Measurements from ENCODE around the gene OCA2.
"Not testable (repeated sequence)": the region's sequence is repeated elsewhere in the genome, so short reads cannot be mapped to it uniquely, and the experiment has no call there.

Gene OCA2

GRCh38 chr15:28127036-28127435 lies 27.9 kb upstream of the OCA2 start:
- H3K9ac ChIP-seq (ENCODE audit: low read depth, low read length) = no peak overlapping the region
- H3K36me3 ChIP-seq (ENCODE audit: insufficient read depth, low read length) = peaks cover 1% of the 10 kb centered on the region; the same call in 1 of the 2 replicates
- H3K4me1 ChIP-seq (ENCODE audit: insufficient read depth, low read length) = no peaks in the 10 kb centered on the region
- no peaks in the 10 kb centered on the region for H3K9me3 ChIP-seq (ENCODE audit: control insufficient read depth, insufficient read depth, low read length)

GRCh38 chr15:28125673-28126651 lies 26.8 kb upstream of the OCA2 start:
- no peaks in the 10 kb centered on the region for H3K9me3 ChIP-seq (ENCODE audit: control insufficient read depth, insufficient read depth, low read length)
- no peaks in the 10 kb centered on the region for H3K4me1 ChIP-seq (ENCODE audit: insufficient read depth, low read length)
- no peak overlapping the region for H3K9ac ChIP-seq (ENCODE audit: low read depth, low read length)
- H3K36me3 ChIP-seq (ENCODE audit: insufficient read depth, low read length) = no peaks in the 10 kb centered on the region

- H3K9ac ChIP-seq (ENCODE audit: low read depth, low read length) = no peak overlapping the region
- H3K36me3 ChIP-seq (ENCODE audit: insufficient read depth, low read length) = no peaks in the 10 kb centered on the region; the same call in 1 of the 2 replicates
- no peaks in the 10 kb centered on the region for H3K4me1 ChIP-seq (ENCODE audit: insufficient read depth, low read length)
- no peaks in the 10 kb centered on the region for H3K9me3 ChIP-seq (ENCODE audit: control insufficient read depth, insufficient read depth, low read length)
Observed at GRCh38 chr15:28124841-28125240, 25.7 kb upstream of the OCA2 start.

- Histone ChIP-seq H3K4me1 (ENCODE audit: insufficient read depth, low read length) (no peaks in the 10 kb centered on the region), H3K9me3 (ENCODE audit: control insufficient read depth, insufficient read depth, low read length) (no peaks in the 10 kb centered on the region), H3K9ac (ENCODE audit: low read depth, low read length) (no peak overlapping the region), H3K36me3 (ENCODE audit: insufficient read depth, low read length) (no peaks in the 10 kb centered on the region; the same call in 1 of the 2 replicates)
Observed at GRCh38 chr15:28123408-28124023, 24.4 kb upstream of the OCA2 start.

GRCh38 chr15:28122038-28122949 lies 23.2 kb upstream of the OCA2 start:
- Histone ChIP-seq H3K36me3 (ENCODE audit: insufficient read depth, low read length) (no peaks in the 10 kb centered on the region; the same call in 1 of the 2 replicates), H3K9ac (ENCODE audit: low read depth, low read length) (no peak overlapping the region), H3K9me3 (ENCODE audit: control insufficient read depth, insufficient read depth, low read length) (no peaks in the 10 kb centered on the region), H3K4me1 (ENCODE audit: insufficient read depth, low read length) (no peaks in the 10 kb centered on the region)

GRCh38 chr15:28121577-28121976 lies 22.5 kb upstream of the OCA2 start:
- H3K9ac ChIP-seq (ENCODE audit: low read depth, low read length); H3K4me1 ChIP-seq (ENCODE audit: insufficient read depth, low read length); H3K36me3 ChIP-seq (ENCODE audit: insufficient read depth, low read length); H3K9me3 ChIP-seq (ENCODE audit: control insufficient read depth, insufficient read depth, low read length): not testable (repeated sequence)

- no peak overlapping the region for H3K9ac ChIP-seq (ENCODE audit: low read depth, low read length)
- no peaks in the 10 kb centered on the region for H3K4me1 ChIP-seq (ENCODE audit: insufficient read depth, low read length)
- H3K36me3 ChIP-seq (ENCODE audit: insufficient read depth, low read length) = no peaks in the 10 kb centered on the region; the same call in none of the 2 replicates
- H3K9me3 ChIP-seq (ENCODE audit: control insufficient read depth, insufficient read depth, low read length) = no peaks in the 10 kb centered on the region
Observed at GRCh38 chr15:28120359-28120640, 21.2 kb upstream of the OCA2 start.

GRCh38 chr15:28118531-28118930 lies 19.4 kb upstream of the OCA2 start:
- H3K9ac ChIP-seq (ENCODE audit: low read depth, low read length) = no peak overlapping the region
- no peaks in the 10 kb centered on the region for H3K4me1 ChIP-seq (ENCODE audit: insufficient read depth, low read length)
- no peaks in the 10 kb centered on the region for H3K9me3 ChIP-seq (ENCODE audit: control insufficient read depth, insufficient read depth, low read length)
- H3K36me3 ChIP-seq (ENCODE audit: insufficient read depth, low read length) = peaks cover 6% of the 10 kb centered on the region

- H3K36me3 ChIP-seq (ENCODE audit: insufficient read depth, low read length) = peaks cover 6% of the 10 kb centered on the region
- no peak overlapping the region for H3K9ac ChIP-seq (ENCODE audit: low read depth, low read length)
- H3K4me1 ChIP-seq (ENCODE audit: insufficient read depth, low read length) = no peaks in the 10 kb centered on the region
- H3K9me3 ChIP-seq (ENCODE audit: control insufficient read depth, insufficient read depth, low read length) = no peaks in the 10 kb centered on the region
Observed at GRCh38 chr15:28118083-28118482, 19.0 kb upstream of the OCA2 start.

GRCh38 chr15:28117432-28117990 lies 18.4 kb upstream of the OCA2 start:
- Histone ChIP-seq H3K36me3 (ENCODE audit: insufficient read depth, low read length) (peaks cover 6% of the 10 kb centered on the region), H3K9ac (ENCODE audit: low read depth, low read length) (no peak overlapping the region), H3K9me3 (ENCODE audit: control insufficient read depth, insufficient read depth, low read length) (no peaks in the 10 kb centered on the region), H3K4me1 (ENCODE audit: insufficient read depth, low read length) (no peaks in the 10 kb centered on the region)

- Histone ChIP-seq H3K4me1 (ENCODE audit: insufficient read depth, low read length) (no peaks in the 10 kb centered on the region), H3K9me3 (ENCODE audit: control insufficient read depth, insufficient read depth, low read length) (no peaks in the 10 kb centered on the region), H3K9ac (ENCODE audit: low read depth, low read length) (no peak overlapping the region), H3K36me3 (ENCODE audit: insufficient read depth, low read length) (peaks cover 8% of the 10 kb centered on the region)
Observed at GRCh38 chr15:28116521-28117431, 17.7 kb upstream of the OCA2 start.

- Histone ChIP-seq H3K4me1 (ENCODE audit: insufficient read depth, low read length) (no peaks in the 10 kb centered on the region), H3K36me3 (ENCODE audit: insufficient read depth, low read length) (peaks cover 11% of the 10 kb centered on the region), H3K9me3 (ENCODE audit: control insufficient read depth, insufficient read depth, low read length) (no peaks in the 10 kb centered on the region), H3K9ac (ENCODE audit: low read depth, low read length) (no peak overlapping the region)
Observed at GRCh38 chr15:28115871-28116270, 16.8 kb upstream of the OCA2 start.

Data from ES-I3 (cell line).